Measurements from ENCODE around the gene DOP1A. TPM values are rescaled to one million over a fixed set of nuclear protein-coding genes. Genes with fewer than 3 reads are reported as not detected.

Gene DOP1A
- polyA plus RNA-seq, 3 donors = 2.1 to 8.9 (median 2.5) TPM

DNA sequence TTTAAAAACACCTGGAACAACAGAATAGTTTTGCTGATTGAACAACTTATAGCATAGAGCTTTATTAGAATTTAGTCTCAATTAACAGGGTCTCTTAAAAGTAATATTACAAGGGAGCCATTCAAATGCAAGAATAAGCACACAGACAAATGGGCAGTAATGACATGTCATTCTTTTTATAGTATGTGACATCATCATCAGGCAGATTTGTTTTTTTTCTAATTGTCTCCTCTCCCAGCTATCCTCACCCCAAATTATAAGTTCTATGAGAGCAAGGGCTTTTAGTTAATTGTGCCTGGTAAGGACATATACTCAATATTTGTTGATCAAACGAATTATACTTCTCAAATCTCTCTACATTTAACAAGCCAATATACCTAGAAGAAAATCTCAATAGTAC, 114.6 kb downstream of the DOP1A start:
- no CpG with 5 or more reads among the region's 1 CpG for WGBS (ENCODE audit: insufficient coverage)
- Mint-ChIP-seq H3K4me3 (no peak overlapping the region), H3K27me3 (ENCODE audit: low read depth in 3 of 3) (no peaks in the 10 kb centered on the region), H3K36me3 (peaks cover 63 to 81% of the 10 kb centered on the region in 2 donors), H3K9me3 (peaks cover 0 to 2% (median 0%) of the 10 kb centered on the region in 7 donors), H3K4me1 (no peaks in the 10 kb centered on the region), H3K27ac (no peak overlapping the region)
- no peak for DNase-seq
- H3K4me2 ChIP-seq (replicated peaks; ENCODE audit: extremely low read depth, low read length, poor library complexity, severe bottlenecking) = no peak overlapping the region
- no peaks in the 10 kb centered on the region for H3K9me3 ChIP-seq (replicated peaks in 1 of 2; ENCODE audit: control insufficient read depth in 1 of 2, insufficient read depth in 1 of 2, low read length in 2 of 2)
- H3K27ac ChIP-seq (ENCODE audit: low read depth in 1 of 2, low read length in 2 of 2) = no peak overlapping the region
- H2AFZ ChIP-seq (ENCODE audit: insufficient read depth, low read depth, low read length, poor library complexity, severe bottlenecking) = no peak overlapping the region
- peaks cover 60 to 88% of the 10 kb centered on the region in 2 donors for H3K36me3 ChIP-seq (replicated peaks in 1 of 2; ENCODE audit: control insufficient read depth in 1 of 2, insufficient read depth in 2 of 2, low read length in 2 of 2)
- no peak overlapping the region for H3K4me3 ChIP-seq (replicated peaks in 1 of 3; ENCODE audit: low read depth in 2 of 3, low read length in 3 of 3)
- H3K27me3 ChIP-seq (ENCODE audit: control insufficient read depth in 2 of 2, insufficient read depth in 2 of 2, low read length in 2 of 2) = no peaks in the 10 kb centered on the region
- no peaks in the 10 kb centered on the region for H4K20me1 ChIP-seq (ENCODE audit: insufficient read depth, low read length)
- no peaks in the 10 kb centered on the region for H3K4me1 ChIP-seq (ENCODE audit: control insufficient read depth in 1 of 2, insufficient read depth in 2 of 2, low read length in 2 of 2)
- intact Hi-C loops (cut with micrococcal nuclease) = no loop called here
- TF ChIP-seq, protein P1, sequence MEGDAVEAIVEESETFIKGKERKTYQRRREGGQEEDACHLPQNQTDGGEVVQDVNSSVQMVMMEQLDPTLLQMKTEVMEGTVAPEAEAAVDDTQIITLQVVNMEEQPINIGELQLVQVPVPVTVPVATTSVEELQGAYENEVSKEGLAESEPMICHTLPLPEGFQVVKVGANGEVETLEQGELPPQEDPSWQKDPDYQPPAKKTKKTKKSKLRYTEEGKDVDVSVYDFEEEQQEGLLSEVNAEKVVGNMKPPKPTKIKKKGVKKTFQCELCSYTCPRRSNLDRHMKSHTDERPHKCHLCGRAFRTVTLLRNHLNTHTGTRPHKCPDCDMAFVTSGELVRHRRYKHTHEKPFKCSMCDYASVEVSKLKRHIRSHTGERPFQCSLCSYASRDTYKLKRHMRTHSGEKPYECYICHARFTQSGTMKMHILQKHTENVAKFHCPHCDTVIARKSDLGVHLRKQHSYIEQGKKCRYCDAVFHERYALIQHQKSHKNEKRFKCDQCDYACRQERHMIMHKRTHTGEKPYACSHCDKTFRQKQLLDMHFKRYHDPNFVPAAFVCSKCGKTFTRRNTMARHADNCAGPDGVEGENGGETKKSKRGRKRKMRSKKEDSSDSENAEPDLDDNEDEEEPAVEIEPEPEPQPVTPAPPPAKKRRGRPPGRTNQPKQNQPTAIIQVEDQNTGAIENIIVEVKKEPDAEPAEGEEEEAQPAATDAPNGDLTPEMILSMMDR (IDR thresholded peaks at IDR 0.05) = no peak
- H3K9ac ChIP-seq (ENCODE audit: insufficient read depth, low read length, poor library complexity, severe bottlenecking) = no peak overlapping the region
- no peaks in the 10 kb centered on the region for H3K79me2 ChIP-seq (ENCODE audit: insufficient read depth, low read length)

DNA sequence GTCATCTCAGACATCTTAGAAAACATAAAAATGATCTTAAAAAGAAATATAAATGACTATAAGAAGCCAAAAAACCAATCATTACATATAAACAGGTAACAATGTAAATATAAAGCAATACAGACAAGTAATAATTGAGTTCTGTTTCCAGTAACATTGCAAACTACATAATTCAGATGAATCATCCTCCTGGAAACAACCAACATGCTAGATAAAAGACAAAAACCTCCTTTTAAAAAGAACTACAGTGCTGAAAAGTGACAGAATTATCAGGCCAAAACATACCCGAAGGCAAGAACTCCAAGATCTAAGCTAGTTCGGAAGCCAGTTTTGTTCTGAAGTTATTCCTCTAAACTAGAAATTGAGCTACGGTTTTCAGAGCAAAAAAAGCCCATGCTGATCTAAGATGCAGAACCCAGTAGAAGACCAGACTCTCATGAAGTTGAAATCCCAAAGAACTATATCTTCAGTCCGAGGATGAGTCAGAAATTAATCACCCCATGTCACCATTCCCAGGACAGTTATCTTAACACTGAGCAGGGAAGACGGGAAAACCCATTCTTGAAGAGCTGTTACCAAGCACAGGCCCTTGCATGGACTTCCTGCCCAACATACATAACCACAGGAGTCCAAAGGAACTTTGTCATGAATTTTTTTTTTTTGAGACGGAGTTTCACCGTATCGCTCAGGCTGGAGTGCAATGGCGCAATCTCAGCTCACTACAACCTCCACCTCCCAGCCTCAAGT, 115.8 kb downstream of the DOP1A start:
- WGBS (ENCODE audit: insufficient coverage) = 82% methylated on average over 6 of the region's 9 CpGs
- no peak overlapping the region for H3K4me3 ChIP-seq (replicated peaks in 1 of 3; ENCODE audit: low read depth in 2 of 3, low read length in 3 of 3)
- TF ChIP-seq, protein P1 (IDR thresholded peaks at IDR 0.05) = no peak
- peaks cover 61 to 76% of the 10 kb centered on the region in 2 donors for H3K36me3 Mint-ChIP-seq
- no peak for DNase-seq
- H3K9ac ChIP-seq (ENCODE audit: insufficient read depth, low read length, poor library complexity, severe bottlenecking) = no peak overlapping the region
- no peaks in the 10 kb centered on the region for H3K9me3 ChIP-seq (replicated peaks in 1 of 2; ENCODE audit: control insufficient read depth in 1 of 2, insufficient read depth in 1 of 2, low read length in 2 of 2)
- H4K20me1 ChIP-seq (ENCODE audit: insufficient read depth, low read length) = no peaks in the 10 kb centered on the region
- H3K9me3 Mint-ChIP-seq = peaks cover 0 to 2% (median 0%) of the 10 kb centered on the region in 7 donors
- H3K79me2 ChIP-seq (ENCODE audit: insufficient read depth, low read length) = no peaks in the 10 kb centered on the region
- intact Hi-C loops (cut with micrococcal nuclease) = no loop called here
- no peaks in the 10 kb centered on the region for H3K4me1 ChIP-seq (ENCODE audit: control insufficient read depth in 1 of 2, insufficient read depth in 2 of 2, low read length in 2 of 2)
- H3K4me2 ChIP-seq (replicated peaks; ENCODE audit: extremely low read depth, low read length, poor library complexity, severe bottlenecking) = no peak overlapping the region
- H2AFZ ChIP-seq (ENCODE audit: insufficient read depth, low read depth, low read length, poor library complexity, severe bottlenecking) = no peak overlapping the region
- no peak overlapping the region for H3K27ac Mint-ChIP-seq
- no peaks in the 10 kb centered on the region for H3K27me3 ChIP-seq (ENCODE audit: control insufficient read depth in 2 of 2, insufficient read depth in 2 of 2, low read length in 2 of 2)
- H3K27me3 Mint-ChIP-seq (ENCODE audit: low read depth in 3 of 3) = no peaks in the 10 kb centered on the region
- H3K36me3 ChIP-seq (replicated peaks in 1 of 2; ENCODE audit: control insufficient read depth in 1 of 2, insufficient read depth in 2 of 2, low read length in 2 of 2) = peaks cover 54 to 88% of the 10 kb centered on the region in 2 donors
- H3K27ac ChIP-seq (ENCODE audit: low read depth in 1 of 2, low read length in 2 of 2) = no peak overlapping the region
- no peak overlapping the region for H3K4me3 Mint-ChIP-seq
- no peaks in the 10 kb centered on the region for H3K4me1 Mint-ChIP-seq
